NCI-H2107 treated with DMSO at 0.1 percent for 48 hours (cell line): ENCODE data around the gene TSPAN14.
"Not testable (repeated sequence)": the region's sequence is repeated elsewhere in the genome, so short reads cannot be mapped to it uniquely, and the experiment has no call there.

Experiments
- DNase-seq: peaks from one replicate; lab custom pipeline; 2025; ENCODE audit not compliant: unreplicated experiment; lab: John Stamatoyannopoulos, UW

Gene TSPAN14

GRCh38 chr10:80468002-80468401, 13.9 kb downstream of the TSPAN14 start:
- DNase-seq = no peak

GRCh38 chr10:80468806-80469421, 14.8 kb downstream of the TSPAN14 start:
- no peak for DNase-seq

GRCh38 chr10:80470266-80470665, 16.2 kb downstream of the TSPAN14 start:
- no peak for DNase-seq

GRCh38 chr10:80471001-80471400, 16.9 kb downstream of the TSPAN14 start:
- no peak for DNase-seq

GRCh38 chr10:80471715-80472233, 17.7 kb downstream of the TSPAN14 start:
- DNase-seq = no peak

GRCh38 chr10:80472234-80473095, 18.4 kb downstream of the TSPAN14 start:
- DNase-seq = no peak

- no peak for DNase-seq
These were observed 19.1 kb downstream of the TSPAN14 start for GRCh38 chr10:80473096-80473657.

GRCh38 chr10:80473692-80474596, 19.8 kb downstream of the TSPAN14 start:
- DNase-seq = no peak

GRCh38 chr10:80474597-80474910, 20.4 kb downstream of the TSPAN14 start:
- DNase-seq = no peak

GRCh38 chr10:80474941-80475340, 20.8 kb downstream of the TSPAN14 start:
- DNase-seq = no peak

- not testable (repeated sequence) for DNase-seq
These were observed 21.5 kb downstream of the TSPAN14 start for GRCh38 chr10:80475641-80476040.

GRCh38 chr10:80476685-80477084, 22.6 kb downstream of the TSPAN14 start:
- no peak for DNase-seq

- DNase-seq = no peak
These were observed 23.7 kb downstream of the TSPAN14 start for GRCh38 chr10:80477813-80478212.

- DNase-seq = not testable (repeated sequence)
These were observed 26.3 kb downstream of the TSPAN14 start for GRCh38 chr10:80480373-80480772.

- no peak for DNase-seq
These were observed 26.7 kb downstream of the TSPAN14 start for GRCh38 chr10:80480852-80481251.

GRCh38 chr10:80484243-80484642, 30.1 kb downstream of the TSPAN14 start:
- DNase-seq = no peak

- DNase-seq = no peak
These were observed 30.6 kb downstream of the TSPAN14 start for GRCh38 chr10:80484676-80485075.

- DNase-seq = no peak
These were observed 31.2 kb downstream of the TSPAN14 start for GRCh38 chr10:80485076-80485945.

- DNase-seq = no peak
These were observed 32.0 kb downstream of the TSPAN14 start for GRCh38 chr10:80485946-80486764.
